Small intestine (tissue), 7 donors: ENCODE results near the gene AP4S1. TPM values are rescaled to one million over a fixed set of nuclear protein-coding genes. Genes with fewer than 3 reads are reported as not detected.
"Not testable (repeated sequence)": the region's sequence is repeated elsewhere in the genome, so short reads cannot be mapped to it uniquely, and the experiment has no call there.

Experiments used
- DNase-seq, 2 donors: peaks; one replicate each; pipeline versions ENCODE4 v3.0.0 to v3.0.0-alpha.2; 2013
- FAIRE-seq: peaks from 2 replicates; lab custom pipeline; 2012; peaks lifted over from hg19 to GRCh38; lab: Jason Lieb, UNC
- H3K27ac ChIP-seq, 3 donors: one replicate each; pipeline ENCODE4 v1.5.1; 2013; ENCODE audit warnings: low read length in 2 of 3, mild to moderate bottlenecking in 2 of 3, control low read depth in 1 of 3, inconsistent platforms in 1 of 3, low read depth in 1 of 3, moderate library complexity in 1 of 3
- H3K27me3 ChIP-seq, 3 donors: one replicate each; pipeline ENCODE4 v1.6.1; 2013; ENCODE audit warnings: low read length in 3 of 3, inconsistent platforms in 1 of 3; ENCODE audit not compliant: control insufficient read depth in 3 of 3, insufficient read depth in 3 of 3
- H3K36me3 ChIP-seq, 3 donors: one replicate each; pipeline ENCODE4 v1.6.1; 2013; ENCODE audit warnings: low read length in 3 of 3, inconsistent platforms in 1 of 3, low read depth in 1 of 3, mild to moderate bottlenecking in 1 of 3, moderate library complexity in 1 of 3; ENCODE audit not compliant: control insufficient read depth in 3 of 3, insufficient read depth in 2 of 3
- H3K4me1 ChIP-seq, 3 donors: one replicate each; pipeline ENCODE4 v1.6.1; 2013; ENCODE audit warnings: low read length in 2 of 3, inconsistent platforms in 1 of 3, low read depth in 1 of 3, mild to moderate bottlenecking in 1 of 3, moderate library complexity in 1 of 3; ENCODE audit not compliant: control insufficient read depth in 3 of 3, insufficient read depth in 2 of 3
- H3K4me3 ChIP-seq, 3 donors: one replicate each; pipeline ENCODE4 v1.5.1; 2013; ENCODE audit warnings: low read length in 3 of 3, control low read depth in 1 of 3, inconsistent platforms in 1 of 3, low read depth in 1 of 3, mild to moderate bottlenecking in 1 of 3, moderate library complexity in 1 of 3
- H3K9me3 ChIP-seq, 2 donors: one replicate each; pipeline ENCODE4 v1.6.1; 2013; ENCODE audit warnings: low read depth in 1 of 2, low read length in 1 of 2; ENCODE audit not compliant: control insufficient read depth in 2 of 2, insufficient read depth in 1 of 2
- WGBS, 3 donors: extraction: QIAGEN DNeasy Blood & Tissue Kit; methylation state at CpG; one replicate each; pipeline ENCODE4 v1.1.7; 2013; 5-methylcytosine and 5-hydroxymethylcytosine counted together
- polyA plus RNA-seq, 4 donors: library from polyadenylated mRNA; stranded (reverse) in 3 of 4; unstranded in 1 of 4; fragments of 200-250 nt in 3 of 4; fragments of 120-200 nt in 1 of 4; gene quantifications; one replicate each; pipeline versions ENCODE4 v1.2.1 to v1.2.3, GENCODE V29; 2013
- donor health status: healthy with polysubstance abuse.
- donor health status: control.
- donor health status: control.
- donor health status: Bipolar disorder and iron deficiency.
- donor health status: healthy.

AP4S1 gene
- polyA plus RNA-seq, 4 donors, result 1.6 to 10.9 (median 5.7) TPM

DNA sequence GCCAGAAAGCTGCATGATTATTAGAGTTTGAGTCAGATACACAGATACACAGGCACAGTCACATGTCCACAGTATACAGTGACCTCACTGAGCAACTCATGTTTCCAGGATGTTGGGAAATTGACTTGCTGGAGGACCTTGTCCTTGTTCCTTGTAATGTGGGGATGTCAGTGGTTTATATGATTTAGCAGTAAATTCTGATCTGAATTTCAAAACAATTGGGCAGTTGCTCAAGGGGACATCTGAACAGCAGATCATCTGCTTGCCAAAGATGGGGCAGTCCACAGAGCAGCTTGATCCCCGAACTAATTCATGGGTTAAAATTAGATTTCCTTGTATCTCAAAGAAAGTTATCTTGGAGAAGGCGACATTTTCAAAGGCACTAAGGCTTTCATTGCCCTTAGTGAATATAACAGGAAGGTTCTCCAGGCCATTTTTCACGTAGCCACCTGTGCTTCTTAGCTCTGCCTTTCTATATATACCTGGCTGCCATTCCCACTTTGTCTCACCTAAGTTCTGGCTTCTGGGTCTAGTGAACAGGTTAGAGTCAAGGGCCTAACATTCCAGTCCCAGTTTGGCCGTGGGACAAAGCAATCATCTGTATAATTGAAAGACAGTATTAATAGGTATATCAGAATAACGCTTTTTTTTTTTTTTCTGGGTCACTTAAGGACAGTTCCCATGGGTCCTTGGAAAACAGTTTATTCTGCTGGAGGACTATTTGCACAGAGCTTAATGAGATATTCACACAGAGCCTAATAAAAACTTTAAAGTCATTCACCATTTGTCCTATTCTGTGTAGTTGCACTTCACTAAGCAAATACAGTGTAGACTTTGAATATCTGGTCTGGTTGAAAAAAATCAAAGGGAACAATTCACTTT is 65.7 kb downstream of the AP4S1 start:
- WGBS, 3 donors, result 32 to 60% (median 46%) methylated on average over 5 of the region's 5 CpGs
- peak overlapping the region in 2 of 3 donors; percentile 92 to 93 for H3K27ac ChIP-seq
- peaks cover 0 to 17% (median 5%) of the 10 kb centered on the region in 3 donors for H3K4me1 ChIP-seq
- H3K36me3 ChIP-seq, result peaks cover 0 to 3% (median 0%) of the 10 kb centered on the region in 3 donors
- FAIRE-seq (no peak), DNase-seq (peak; percentile 69 to 89)
- no peaks in the 10 kb centered on the region for H3K9me3 ChIP-seq
- H3K4me3 ChIP-seq, result no peak overlapping the region
- H3K27me3 ChIP-seq, result no peaks in the 10 kb centered on the region

DNA sequence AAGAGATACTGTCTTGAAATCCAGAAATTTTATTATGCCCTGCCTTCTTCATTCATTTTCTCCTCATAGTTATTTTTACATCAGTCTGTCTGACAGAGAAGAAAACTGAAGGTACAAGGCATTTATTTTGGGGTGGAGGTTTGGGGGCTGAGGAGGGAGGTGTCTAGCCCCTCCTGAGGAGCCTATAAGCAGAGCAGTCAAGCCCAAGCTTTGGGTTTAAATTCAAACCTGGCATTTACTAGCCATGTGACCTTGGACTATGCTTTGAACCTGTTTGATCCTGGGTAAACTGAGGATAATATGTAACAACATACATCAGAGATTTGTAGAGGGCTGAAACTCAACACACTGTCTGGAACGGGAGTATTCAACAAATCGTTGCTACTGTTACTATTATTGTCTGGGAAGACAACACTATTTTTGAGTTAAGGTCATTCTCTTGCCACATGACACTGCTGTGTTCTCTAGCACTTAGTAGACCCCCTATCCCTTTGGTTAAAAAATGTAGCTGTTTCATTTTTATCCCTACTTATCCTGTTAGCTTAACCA is 66.8 kb downstream of the AP4S1 start:
- WGBS, 3 donors, result 85 to 89% (median 86%) methylated on average over 2 of the region's 2 CpGs
- H3K27me3 ChIP-seq, result no peaks in the 10 kb centered on the region
- H3K4me1 ChIP-seq, result peaks cover 0 to 17% (median 5%) of the 10 kb centered on the region in 3 donors
- no peaks in the 10 kb centered on the region for H3K9me3 ChIP-seq
- FAIRE-seq (no peak), DNase-seq (no peak)
- H3K4me3 ChIP-seq, result no peak overlapping the region
- peaks cover 0 to 8% (median 2%) of the 10 kb centered on the region in 3 donors for H3K36me3 ChIP-seq
- H3K27ac ChIP-seq, result no peak overlapping the region

DNA sequence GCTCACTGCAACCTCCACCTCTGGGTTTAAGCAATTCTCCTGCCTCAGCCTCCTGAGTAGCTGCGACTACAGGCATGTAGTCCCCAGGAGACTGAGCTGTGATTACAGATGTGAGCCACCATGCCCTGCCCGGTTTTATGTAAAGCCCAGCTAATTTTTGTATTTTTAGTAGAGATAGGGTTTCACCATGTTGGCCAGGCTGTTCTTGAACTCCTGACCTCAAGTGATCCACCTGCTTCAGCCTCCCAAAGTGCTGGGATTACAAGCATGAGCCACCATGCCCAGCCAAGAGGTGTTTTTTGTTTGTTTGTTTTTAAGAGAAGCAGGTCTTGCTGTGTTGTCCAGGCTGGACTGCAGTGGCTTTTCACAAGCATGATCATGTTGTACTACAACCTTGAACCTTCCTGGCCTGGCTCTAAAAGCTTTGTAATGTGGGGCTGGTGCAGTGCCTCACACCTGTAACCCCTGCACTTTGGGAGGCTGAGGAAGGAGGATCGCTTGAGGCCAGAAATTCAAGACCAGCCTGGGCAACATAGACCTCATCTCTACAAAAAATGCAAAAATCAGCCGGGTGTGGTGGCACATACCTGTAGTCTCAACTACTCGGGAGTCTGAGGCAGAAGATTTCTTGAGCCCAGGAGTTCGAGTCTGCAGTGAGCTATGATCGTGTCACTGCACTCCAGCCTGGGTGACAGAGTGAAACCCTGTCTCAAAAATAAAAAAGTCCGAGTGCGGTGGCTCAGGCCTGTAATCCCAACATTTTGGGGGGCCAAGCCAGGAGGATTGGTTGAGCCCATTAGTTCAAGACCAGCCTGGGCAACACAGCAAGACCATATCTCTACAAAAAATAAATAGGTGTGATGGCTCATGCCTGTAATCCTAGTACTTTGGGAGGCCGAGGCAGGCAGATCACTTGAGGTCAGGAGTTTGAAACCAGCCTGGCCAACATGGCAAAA is 68.7 kb downstream of the AP4S1 start:
- not testable (repeated sequence) for H3K4me3 ChIP-seq, H3K27me3 ChIP-seq, H3K9me3 ChIP-seq, H3K27ac ChIP-seq, DNase-seq, FAIRE-seq
- Histone ChIP-seq H3K36me3 (peaks cover 4 to 21% (median 5%) of the 10 kb centered on the region in 3 donors), H3K4me1 (peaks cover 0 to 17% (median 5%) of the 10 kb centered on the region in 3 donors)
- WGBS, 3 donors, result 89 to 96% (median 95%) methylated on average over 10 of the region's 10 CpGs

GRCh38 chr14:31095817-31096216 is 70.4 kb downstream of the AP4S1 start:
- H3K4me3 ChIP-seq, H3K27me3 ChIP-seq, DNase-seq, H3K27ac ChIP-seq, H3K9me3 ChIP-seq, FAIRE-seq: not testable (repeated sequence)
- H3K36me3 ChIP-seq, result peaks cover 8 to 25% (median 13%) of the 10 kb centered on the region in 3 donors
- WGBS, 3 donors, result 97 to 98% (median 98%) methylated on average over 7 to 8 of the region's 8 CpGs
- H3K4me1 ChIP-seq, result peaks cover 0 to 11% (median 5%) of the 10 kb centered on the region in 3 donors

GRCh38 chr14:31096255-31096654 is 70.8 kb downstream of the AP4S1 start:
- 91 to 95% (median 94%) methylated on average over 6 of the region's 6 CpGs for WGBS, 3 donors
- DNase-seq (no peak), FAIRE-seq (no peak)
- Histone ChIP-seq H3K4me3 (no peak overlapping the region), H3K36me3 (peaks cover 12 to 28% (median 15%) of the 10 kb centered on the region in 3 donors), H3K9me3 (no peaks in the 10 kb centered on the region), H3K4me1 (peaks cover 0 to 7% (median 3%) of the 10 kb centered on the region in 3 donors), H3K27me3 (no peaks in the 10 kb centered on the region), H3K27ac (no peak overlapping the region)

DNA sequence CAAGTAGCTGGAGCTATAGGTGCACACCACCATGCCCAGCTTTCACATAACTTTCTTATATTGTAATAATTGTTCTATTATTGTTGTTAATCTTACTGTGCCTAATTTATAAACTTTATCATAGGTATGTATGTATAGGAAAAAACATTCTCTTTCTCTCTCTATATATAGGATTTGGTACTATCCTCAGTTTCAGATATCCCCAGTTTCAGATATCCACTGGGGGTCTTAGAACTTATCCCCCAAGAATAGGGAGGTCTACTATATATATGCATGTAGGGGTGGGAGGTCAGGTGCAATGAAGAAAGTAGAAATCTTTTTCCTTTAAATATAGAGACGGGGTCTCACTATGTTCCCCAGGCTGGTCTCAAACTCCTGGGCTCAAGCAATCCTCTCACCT is 71.6 kb downstream of the AP4S1 start:
- Histone ChIP-seq H3K4me3 (no peak overlapping the region), H3K4me1 (no peaks in the 10 kb centered on the region), H3K36me3 (peaks cover 13 to 32% (median 17%) of the 10 kb centered on the region in 3 donors), H3K27ac (no peak overlapping the region), H3K27me3 (no peaks in the 10 kb centered on the region), H3K9me3 (no peaks in the 10 kb centered on the region)
- DNase-seq (no peak), FAIRE-seq (no peak)
- WGBS, 3 donors, result 95 to 100% (median 100%) methylated on average over 1 of the region's 1 CpG

DNA sequence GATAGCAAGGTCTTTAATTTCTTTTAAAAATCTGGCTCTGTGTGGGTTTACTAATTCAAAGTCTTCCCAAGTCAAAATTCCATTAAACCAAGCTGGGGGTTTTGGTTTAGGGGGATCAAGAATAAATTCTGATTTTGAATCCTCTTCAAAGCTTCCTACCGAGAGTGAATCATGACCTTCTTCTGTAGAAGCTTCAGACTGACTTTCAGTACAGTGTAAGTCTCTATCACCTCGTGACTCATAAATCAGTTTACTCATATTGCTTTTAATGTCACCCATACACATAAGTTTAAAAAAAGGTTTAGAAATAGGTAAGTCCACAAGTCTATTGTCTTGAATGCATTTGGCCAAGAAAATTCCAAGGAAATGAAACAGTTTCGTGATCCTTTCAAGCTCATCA is 81.3 kb downstream of the AP4S1 start:
- 84 to 90% (median 86%) methylated on average over 3 of the region's 3 CpGs for WGBS, 3 donors

DNA sequence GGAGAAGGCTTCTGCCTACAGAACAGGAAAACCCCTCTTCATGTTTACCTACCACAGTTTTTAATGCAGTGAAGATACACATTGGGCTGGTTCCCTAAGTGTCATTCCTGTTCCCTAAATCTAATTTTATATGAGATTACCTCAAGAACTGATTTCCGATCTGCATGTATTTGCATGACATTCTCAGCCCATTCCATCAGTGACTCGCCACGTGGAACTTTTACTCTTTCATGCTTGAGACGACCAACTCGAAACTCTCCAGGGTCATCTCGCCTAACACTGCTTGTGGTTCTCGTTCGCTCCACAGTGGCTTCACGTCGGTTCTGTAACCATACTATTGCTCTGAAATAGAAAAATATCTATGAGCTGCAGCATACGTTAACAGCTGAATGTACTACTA is 83.8 kb downstream of the AP4S1 start:
- Histone ChIP-seq H3K4me3 (no peak overlapping the region), H3K27me3 (no peaks in the 10 kb centered on the region), H3K27ac (no peak overlapping the region), H3K4me1 (no peaks in the 10 kb centered on the region), H3K9me3 (no peaks in the 10 kb centered on the region), H3K36me3 (peaks cover 17 to 41% (median 28%) of the 10 kb centered on the region in 3 donors)
- WGBS, 3 donors, result 93 to 96% (median 95%) methylated on average over 11 of the region's 11 CpGs
- FAIRE-seq, result no peak
- no peak for DNase-seq

More for the DNA sequence above, 81.3 kb downstream of the AP4S1 start:
- H3K36me3 ChIP-seq, result peaks cover 19 to 47% (median 28%) of the 10 kb centered on the region in 3 donors
- H3K9me3 ChIP-seq, result peaks cover 0 to 3% of the 10 kb centered on the region in 2 donors
- H3K4me3 ChIP-seq, result no peak overlapping the region
- no peak for FAIRE-seq
- H3K27me3 ChIP-seq, result no peaks in the 10 kb centered on the region
- H3K27ac ChIP-seq, result no peak overlapping the region
- DNase-seq, result no peak
- no peaks in the 10 kb centered on the region for H3K4me1 ChIP-seq
